Sigmoid colon (tissue), 4 donors: ENCODE results near the gene NBPF1.
"Not testable (repeated sequence)": the region's sequence is repeated elsewhere in the genome, so short reads cannot be mapped to it uniquely, and the experiment has no call there.

Source experiments
- CTCF ChIP-seq, 4 experiments: fragments of 450-650 bp in 3 of 4; fragments of 200-600 bp in 1 of 4; IDR thresholded peaks; one replicate each; pipeline ENCODE4 v1.5.1; 2016 to 2019; ENCODE audit warnings: antibody characterized with exemption in 4 of 4, mild to moderate bottlenecking in 3 of 4, moderate library complexity in 2 of 4
- EP300 ChIP-seq, 4 donors: sonication (generic); formaldehyde crosslinking; IDR thresholded peaks; one replicate each; pipeline ENCODE4 v1.6.1; 2017; ENCODE audit warnings: antibody characterized with exemption in 4 of 4
- POLR2A ChIP-seq, 2 donors: fragments of 450-650 bp; IDR thresholded peaks; one replicate each; pipeline ENCODE4 v1.6.1; 2016; ENCODE audit warnings: antibody characterized with exemption in 2 of 2, mild to moderate bottlenecking in 2 of 2, moderate library complexity in 2 of 2
- POLR2AphosphoS5 ChIP-seq, 4 donors: sonication (generic); formaldehyde crosslinking; IDR thresholded peaks; one replicate each; pipeline ENCODE4 v1.6.1; 2017; ENCODE audit warnings: antibody characterized with exemption in 4 of 4

- not testable (repeated sequence) for TF ChIP-seq CTCF, EP300, POLR2AphosphoS5, POLR2A (IDR thresholded peaks at IDR 0.05)
These were observed 85.0 kb downstream of the NBPF1 start for GRCh38 chr1:16528338-16528737.
